Hindlimb muscle (tissue), 1 donor: ENCODE data around the gene TMEM125. TPM values are rescaled to one million over a fixed set of nuclear protein-coding genes. Genes with fewer than 3 reads are reported as not detected.

ENCODE experiments used
- DNase-seq: peaks from one replicate; pipeline ENCODE4 v3.0.0-alpha.2; 2013
- polyA plus RNA-seq: library from polyadenylated mRNA; unstranded; fragments of 120-200 nt; gene quantifications from one replicate; pipeline ENCODE4 v1.2.1, GENCODE V29; 2013; ENCODE audit not compliant: insufficient read length

The TMEM125 gene
- polyA plus RNA-seq, 1 donor: not detected

GRCh38 chr1:43247256-43247921 is 22.4 kb upstream of the TMEM125 start:
- DNase-seq: no peak

- DNase-seq: no peak
Observed at GRCh38 chr1:43250351-43250761, 19.4 kb upstream of the TMEM125 start.

GRCh38 chr1:43251024-43251423 is 18.8 kb upstream of the TMEM125 start:
- no peak for DNase-seq

GRCh38 chr1:43252225-43252624 is 17.6 kb upstream of the TMEM125 start:
- DNase-seq: no peak

GRCh38 chr1:43253173-43253572 is 16.6 kb upstream of the TMEM125 start:
- no peak for DNase-seq

GRCh38 chr1:43253876-43254275 is 15.9 kb upstream of the TMEM125 start:
- no peak for DNase-seq

GRCh38 chr1:43255438-43256210 is 14.2 kb upstream of the TMEM125 start:
- DNase-seq: no peak

- no peak for DNase-seq
Observed at GRCh38 chr1:43256675-43257570, 12.9 kb upstream of the TMEM125 start.

GRCh38 chr1:43258370-43258769 is 11.4 kb upstream of the TMEM125 start:
- no peak for DNase-seq

- no peak for DNase-seq
Observed at GRCh38 chr1:43265431-43265830, 4.4 kb upstream of the TMEM125 start.

- DNase-seq: no peak
Observed at GRCh38 chr1:43266881-43267280, 2.9 kb upstream of the TMEM125 start.

GRCh38 chr1:43267291-43267805 is 2.4 kb upstream of the TMEM125 start:
- no peak for DNase-seq

GRCh38 chr1:43267818-43268425 is 1.9 kb upstream of the TMEM125 start:
- DNase-seq: no peak

GRCh38 chr1:43270421-43271095 is 775 bp downstream of the TMEM125 start:
- no peak for DNase-seq

- DNase-seq: no peak
Observed at GRCh38 chr1:43271186-43272118, 1.7 kb downstream of the TMEM125 start.

GRCh38 chr1:43272161-43272560 is 2.4 kb downstream of the TMEM125 start:
- no peak for DNase-seq

GRCh38 chr1:43272576-43273571 is 3.1 kb downstream of the TMEM125 start:
- no peak for DNase-seq

- DNase-seq: no peak
Observed at GRCh38 chr1:43273708-43274107, 3.9 kb downstream of the TMEM125 start.

- no peak for DNase-seq
Observed at GRCh38 chr1:43274125-43274803, 4.5 kb downstream of the TMEM125 start.
